Measurements from ENCODE around the gene CACNA1G. TPM values are rescaled to one million over a fixed set of nuclear protein-coding genes. Genes with fewer than 3 reads are reported as not detected.

Gene CACNA1G
- total and polyA plus RNA-seq, 9 donors: 4.6 to 16.3 (median 8.3) TPM

GRCh38 chr17:50621574-50622031 is 61.1 kb downstream of the CACNA1G start:
- Histone ChIP-seq H3K4me3 (ENCODE audit: low read length) (no peak overlapping the region), H3K36me3 (ENCODE audit: control insufficient read depth, insufficient read depth, low read length) (peaks cover 3% of the 10 kb centered on the region), H3K4me1 (ENCODE audit: control insufficient read depth, insufficient read depth, low read length) (peaks cover 35% of the 10 kb centered on the region), H3K27ac (ENCODE audit: low read length) (no peak overlapping the region), H3K27me3 (ENCODE audit: control insufficient read depth, insufficient read depth, low read length) (peaks cover 12% of the 10 kb centered on the region), H3K9me3 (replicated peaks; ENCODE audit: control insufficient read depth, low read depth, low read length) (no peaks in the 10 kb centered on the region)
- WGBS (ENCODE audit: insufficient coverage): 44% methylated on average over 7 of the region's 16 CpGs
- DNase-seq: no peak

GRCh38 chr17:50624321-50624934 is 63.9 kb downstream of the CACNA1G start:
- WGBS (ENCODE audit: insufficient coverage): 80% methylated on average over 7 of the region's 7 CpGs

GRCh38 chr17:50625032-50625871 is 64.7 kb downstream of the CACNA1G start:
- Histone ChIP-seq H3K4me3 (ENCODE audit: low read length) (no peak overlapping the region), H3K9me3 (replicated peaks; ENCODE audit: control insufficient read depth, low read depth, low read length) (no peaks in the 10 kb centered on the region), H3K4me1 (ENCODE audit: control insufficient read depth, insufficient read depth, low read length) (peaks cover 27% of the 10 kb centered on the region), H3K27ac (ENCODE audit: low read length) (no peak overlapping the region), H3K36me3 (ENCODE audit: control insufficient read depth, insufficient read depth, low read length) (no peaks in the 10 kb centered on the region), H3K27me3 (ENCODE audit: control insufficient read depth, insufficient read depth, low read length) (peaks cover 37% of the 10 kb centered on the region)
- WGBS (ENCODE audit: insufficient coverage): 69% methylated on average over 19 of the region's 19 CpGs
- DNase-seq: no peak

More at GRCh38 chr17:50624321-50624934, 63.9 kb downstream of the CACNA1G start:
- Histone ChIP-seq H3K36me3 (ENCODE audit: control insufficient read depth, insufficient read depth, low read length) (no peaks in the 10 kb centered on the region), H3K27me3 (ENCODE audit: control insufficient read depth, insufficient read depth, low read length) (peaks cover 30% of the 10 kb centered on the region), H3K4me3 (ENCODE audit: low read length) (no peak overlapping the region), H3K9me3 (replicated peaks; ENCODE audit: control insufficient read depth, low read depth, low read length) (no peaks in the 10 kb centered on the region), H3K27ac (ENCODE audit: low read length) (no peak overlapping the region), H3K4me1 (ENCODE audit: control insufficient read depth, insufficient read depth, low read length) (peaks cover 35% of the 10 kb centered on the region)
- no peak for DNase-seq

- 43% methylated on average over 16 of the region's 19 CpGs for WGBS (ENCODE audit: insufficient coverage)
Observed at GRCh38 chr17:50626037-50626574, 65.6 kb downstream of the CACNA1G start.

GRCh38 chr17:50627036-50627781 is 66.7 kb downstream of the CACNA1G start:
- peaks cover 13% of the 10 kb centered on the region for H3K4me1 ChIP-seq (ENCODE audit: control insufficient read depth, insufficient read depth, low read length)
- WGBS (ENCODE audit: insufficient coverage): 83% methylated on average over 6 of the region's 17 CpGs
- H3K27me3 ChIP-seq (ENCODE audit: control insufficient read depth, insufficient read depth, low read length): peaks cover 46% of the 10 kb centered on the region
- no peaks in the 10 kb centered on the region for H3K36me3 ChIP-seq (ENCODE audit: control insufficient read depth, insufficient read depth, low read length)
- no peaks in the 10 kb centered on the region for H3K9me3 ChIP-seq (replicated peaks; ENCODE audit: control insufficient read depth, low read depth, low read length)
- no peak for DNase-seq
- H3K4me3 ChIP-seq (ENCODE audit: low read length): no peak overlapping the region
- no peak overlapping the region for H3K27ac ChIP-seq (ENCODE audit: low read length)

More at GRCh38 chr17:50626037-50626574, 65.6 kb downstream of the CACNA1G start:
- Histone ChIP-seq H3K36me3 (ENCODE audit: control insufficient read depth, insufficient read depth, low read length) (no peaks in the 10 kb centered on the region), H3K9me3 (replicated peaks; ENCODE audit: control insufficient read depth, low read depth, low read length) (no peaks in the 10 kb centered on the region), H3K27ac (ENCODE audit: low read length) (no peak overlapping the region), H3K4me1 (ENCODE audit: control insufficient read depth, insufficient read depth, low read length) (peaks cover 19% of the 10 kb centered on the region), H3K4me3 (ENCODE audit: low read length) (no peak overlapping the region), H3K27me3 (ENCODE audit: control insufficient read depth, insufficient read depth, low read length) (peaks cover 42% of the 10 kb centered on the region)
- DNase-seq: peak; percentile 81

GRCh38 chr17:50627782-50628601 is 67.5 kb downstream of the CACNA1G start:
- Histone ChIP-seq H3K36me3 (ENCODE audit: control insufficient read depth, insufficient read depth, low read length) (no peaks in the 10 kb centered on the region), H3K27ac (ENCODE audit: low read length) (no peak overlapping the region), H3K4me3 (ENCODE audit: low read length) (no peak overlapping the region), H3K9me3 (replicated peaks; ENCODE audit: control insufficient read depth, low read depth, low read length) (no peaks in the 10 kb centered on the region), H3K4me1 (ENCODE audit: control insufficient read depth, insufficient read depth, low read length) (peaks cover 13% of the 10 kb centered on the region), H3K27me3 (ENCODE audit: control insufficient read depth, insufficient read depth, low read length) (peaks cover 51% of the 10 kb centered on the region)
- 38% methylated on average over 15 of the region's 17 CpGs for WGBS (ENCODE audit: insufficient coverage)
- DNase-seq: no peak

- no peak for DNase-seq
- no peaks in the 10 kb centered on the region for H3K9me3 ChIP-seq (replicated peaks; ENCODE audit: control insufficient read depth, low read depth, low read length)
- WGBS (ENCODE audit: insufficient coverage): 60% methylated on average over 1 of the region's 6 CpGs
- H3K36me3 ChIP-seq (ENCODE audit: control insufficient read depth, insufficient read depth, low read length): no peaks in the 10 kb centered on the region
- H3K4me3 ChIP-seq (ENCODE audit: low read length): no peak overlapping the region
- H3K27me3 ChIP-seq (ENCODE audit: control insufficient read depth, insufficient read depth, low read length): peaks cover 71% of the 10 kb centered on the region
- H3K4me1 ChIP-seq (ENCODE audit: control insufficient read depth, insufficient read depth, low read length): peaks cover 18% of the 10 kb centered on the region
- H3K27ac ChIP-seq (ENCODE audit: low read length): no peak overlapping the region
Observed at GRCh38 chr17:50629902-50630301, 69.4 kb downstream of the CACNA1G start.

- DNase-seq: no peak
- peaks cover 78% of the 10 kb centered on the region for H3K27me3 ChIP-seq (ENCODE audit: control insufficient read depth, insufficient read depth, low read length)
Observed at GRCh38 chr17:50630524-50631194, 70.1 kb downstream of the CACNA1G start.

More at GRCh38 chr17:50630524-50631194, 70.1 kb downstream of the CACNA1G start:
- no peak overlapping the region for H3K27ac ChIP-seq (ENCODE audit: low read length)
- H3K36me3 ChIP-seq (ENCODE audit: control insufficient read depth, insufficient read depth, low read length): no peaks in the 10 kb centered on the region
- peaks cover 20% of the 10 kb centered on the region for H3K4me1 ChIP-seq (ENCODE audit: control insufficient read depth, insufficient read depth, low read length)
- no peaks in the 10 kb centered on the region for H3K9me3 ChIP-seq (replicated peaks; ENCODE audit: control insufficient read depth, low read depth, low read length)
- H3K4me3 ChIP-seq (ENCODE audit: low read length): no peak overlapping the region
- WGBS (ENCODE audit: insufficient coverage): 67% methylated on average over 7 of the region's 7 CpGs

Data from muscle of leg (tissue), 11 donors.